GM18909 (cell line): ENCODE data around the gene USP19.

ENCODE experiments used
- ATAC-seq: cut with Tn5 transposase; IDR thresholded peaks from one replicate; pipeline ENCODE4 v1.9.1; 2021; ENCODE audit warnings: mild to moderate bottlenecking; ENCODE audit not compliant: unreplicated experiment, poor library complexity

USP19 gene

GRCh38 chr3:49104052-49104426, 16.6 kb downstream of the USP19 start:
- ATAC-seq = no peak

GRCh38 chr3:49100046-49100615, 20.5 kb downstream of the USP19 start:
- ATAC-seq = no peak

GRCh38 chr3:49098910-49099630, 21.6 kb downstream of the USP19 start:
- ATAC-seq = no peak

- ATAC-seq = no peak
Observed at GRCh38 chr3:49098429-49098828, 22.2 kb downstream of the USP19 start.

- ATAC-seq = peak; percentile 79
Observed at GRCh38 chr3:49093853-49094767, 26.5 kb downstream of the USP19 start, which contains the start of gene QRICH1. Gene QRICH1 (minus strand): TSS chr3:49094071. CDS start chr3:49077017, 17,054 bp downstream.

GRCh38 chr3:49092938-49093852, 27.4 kb downstream of the USP19 start:
- ATAC-seq = peak; percentile 41

GRCh38 chr3:49081429-49081828, 39.2 kb downstream of the USP19 start:
- no peak for ATAC-seq

- no peak for ATAC-seq
Observed at GRCh38 chr3:49079270-49079669, 41.4 kb downstream of the USP19 start.

GRCh38 chr3:49076646-49077045, 44.0 kb downstream of the USP19 start:
- no peak for ATAC-seq

- ATAC-seq = no peak
Observed at GRCh38 chr3:49076116-49076515, 44.5 kb downstream of the USP19 start.
